AG09319 (cell line): Measurements from ENCODE around the gene REC8.

Source experiments
- DNase-seq: peaks from one replicate; pipeline ENCODE4 v3.0.0-alpha.2; 2010; ENCODE audit warnings: low read depth; ENCODE audit errors: extremely low read depth
- CTCF ChIP-seq: IDR thresholded peaks from 2 replicates; pipeline ENCODE4 v1.5.1; 2011; ENCODE audit warnings: low read depth, mild to moderate bottlenecking, inconsistent platforms, low read length, moderate library complexity

The REC8 gene

GRCh38 chr14:24160850-24161804, 10.8 kb upstream of the REC8 start, which contains the start of gene IRF9:
Gene IRF9 (plus strand): TSS chr14:24161265. CDS start chr14:24162145, 880 bp downstream.
- TF ChIP-seq CTCF, result peak; percentile 93
- DNase-seq, result peak; percentile 90

GRCh38 chr14:24162093-24162492, 9.8 kb upstream of the REC8 start:
- no peak for TF ChIP-seq CTCF
- no peak for DNase-seq

- no peak for DNase-seq
- TF ChIP-seq CTCF, result no peak
These were observed 7.3 kb upstream of the REC8 start for GRCh38 chr14:24164518-24164991.

GRCh38 chr14:24165785-24166184, 6.1 kb upstream of the REC8 start:
- no peak for TF ChIP-seq CTCF
- no peak for DNase-seq

- DNase-seq, result no peak
These were observed 4.3 kb upstream of the REC8 start for GRCh38 chr14:24167469-24168114.

GRCh38 chr14:24172261-24172860, 481 bp downstream of the REC8 start:
- TF ChIP-seq CTCF, result no peak
- DNase-seq, result no peak

More at GRCh38 chr14:24167469-24168114, 4.3 kb upstream of the REC8 start:
- TF ChIP-seq CTCF, result no peak
